BLaER1 (cell line): ENCODE results near the gene UBQLN4.
"Not testable (repeated sequence)": the region's sequence is repeated elsewhere in the genome, so short reads cannot be mapped to it uniquely, and the experiment has no call there.

Source experiments
- H3K27ac ChIP-seq: shearing (Covaris generic); formaldehyde crosslinking; 2 replicates; pipeline ENCODE4 v1.8.1; 2022
- H3K27me3 ChIP-seq: shearing (Covaris generic); formaldehyde crosslinking; 2 replicates; pipeline ENCODE4 v1.8.1; 2022
- H3K36me3 ChIP-seq: shearing (Covaris generic); formaldehyde crosslinking; 2 replicates; pipeline ENCODE4 v1.8.1; 2022
- H3K4me1 ChIP-seq: shearing (Covaris generic); formaldehyde crosslinking; 2 replicates; pipeline ENCODE4 v1.8.1; 2022
- H3K4me2 ChIP-seq: shearing (Covaris generic); formaldehyde crosslinking; 2 replicates; pipeline ENCODE4 v1.8.1; 2022
- H3K4me3 ChIP-seq: shearing (Covaris generic); formaldehyde crosslinking; 2 replicates; pipeline ENCODE4 v1.8.1; 2022
- H3K9ac ChIP-seq: shearing (Covaris generic); formaldehyde crosslinking; 2 replicates; pipeline ENCODE4 v1.8.1; 2022
- H3K9me3 ChIP-seq: shearing (Covaris generic); formaldehyde crosslinking; 2 replicates; pipeline ENCODE4 v1.8.1; 2022
- H4K20me1 ChIP-seq: shearing (Covaris generic); formaldehyde crosslinking; 2 replicates; pipeline ENCODE4 v1.8.1; 2022
- Cebpa-rat ChIP-seq: shearing (Covaris generic); IDR thresholded peaks from 2 replicates; pipeline ENCODE4 v1.8.1; 2022

UBQLN4 gene

GRCh38 chr1:156074661-156075060, 21.1 kb upstream of the UBQLN4 start:
- no peak for TF ChIP-seq Cebpa-rat
- Histone ChIP-seq H3K9me3 (no peaks in the 10 kb centered on the region), H3K4me2 (peak overlapping the region; percentile 81), H3K27me3 (no peaks in the 10 kb centered on the region), H4K20me1 (peaks cover 88% of the 10 kb centered on the region), H3K4me1 (peaks cover 82% of the 10 kb centered on the region), H3K36me3 (peaks cover 50% of the 10 kb centered on the region), H3K9ac (peak overlapping the region; percentile 17; the same call in 1 of the 2 replicates), H3K4me3 (no peak overlapping the region), H3K27ac (no peak overlapping the region)

GRCh38 chr1:156073740-156074139, 20.1 kb upstream of the UBQLN4 start:
- peaks cover 50% of the 10 kb centered on the region for H3K36me3 ChIP-seq
- H3K27me3 ChIP-seq = no peaks in the 10 kb centered on the region
- H3K27ac ChIP-seq = no peak overlapping the region
- no peak overlapping the region for H3K4me2 ChIP-seq
- H3K9ac ChIP-seq = no peak overlapping the region
- TF ChIP-seq Cebpa-rat = no peak
- H3K4me1 ChIP-seq = peaks cover 73% of the 10 kb centered on the region
- H3K9me3 ChIP-seq = no peaks in the 10 kb centered on the region
- peaks cover 79% of the 10 kb centered on the region for H4K20me1 ChIP-seq
- no peak overlapping the region for H3K4me3 ChIP-seq

- no peaks in the 10 kb centered on the region for H3K9me3 ChIP-seq
- no peak overlapping the region for H3K4me3 ChIP-seq
- TF ChIP-seq Cebpa-rat = no peak
- H3K36me3 ChIP-seq = peaks cover 50% of the 10 kb centered on the region
- H3K27me3 ChIP-seq = no peaks in the 10 kb centered on the region
- no peak overlapping the region for H3K4me2 ChIP-seq
- H3K9ac ChIP-seq = no peak overlapping the region
- H3K4me1 ChIP-seq = peaks cover 68% of the 10 kb centered on the region
- H3K27ac ChIP-seq = no peak overlapping the region
- peaks cover 74% of the 10 kb centered on the region for H4K20me1 ChIP-seq
Measured at GRCh38 chr1:156073110-156073687, 19.6 kb upstream of the UBQLN4 start.

- H3K4me1 ChIP-seq = peaks cover 58% of the 10 kb centered on the region
Measured at GRCh38 chr1:156072251-156072650, 18.7 kb upstream of the UBQLN4 start.

GRCh38 chr1:156071332-156071816, 17.8 kb upstream of the UBQLN4 start:
- H3K9me3 ChIP-seq, H3K4me3 ChIP-seq, H3K27ac ChIP-seq, H3K9ac ChIP-seq, H3K27me3 ChIP-seq: not testable (repeated sequence)
- Histone ChIP-seq H4K20me1 (peaks cover 56% of the 10 kb centered on the region), H3K36me3 (peaks cover 36% of the 10 kb centered on the region), H3K4me1 (peaks cover 54% of the 10 kb centered on the region), H3K4me2 (peak overlapping the region; percentile 32; the same call in 1 of the 2 replicates)

More at GRCh38 chr1:156072251-156072650, 18.7 kb upstream of the UBQLN4 start:
- Histone ChIP-seq H3K4me3 (no peak overlapping the region), H3K27me3 (no peaks in the 10 kb centered on the region), H3K9me3 (no peaks in the 10 kb centered on the region), H3K36me3 (peaks cover 45% of the 10 kb centered on the region), H3K9ac (no peak overlapping the region), H3K4me2 (no peak overlapping the region), H4K20me1 (peaks cover 64% of the 10 kb centered on the region), H3K27ac (no peak overlapping the region)
- TF ChIP-seq Cebpa-rat = no peak

- Histone ChIP-seq H3K9ac (no peak overlapping the region), H3K9me3 (no peaks in the 10 kb centered on the region), H3K27ac (peak overlapping the region; percentile 19; the same call in 1 of the 2 replicates), H3K27me3 (no peaks in the 10 kb centered on the region), H3K4me2 (peak overlapping the region; percentile 32), H4K20me1 (peaks cover 47% of the 10 kb centered on the region), H3K36me3 (peaks cover 29% of the 10 kb centered on the region), H3K4me1 (peaks cover 54% of the 10 kb centered on the region), H3K4me3 (no peak overlapping the region)
- no peak for TF ChIP-seq Cebpa-rat
Measured at GRCh38 chr1:156070548-156070947, 16.9 kb upstream of the UBQLN4 start.

GRCh38 chr1:156069490-156070455, 16.2 kb upstream of the UBQLN4 start:
- TF ChIP-seq Cebpa-rat = no peak
- Histone ChIP-seq H4K20me1 (peaks cover 40% of the 10 kb centered on the region), H3K9ac (no peak overlapping the region), H3K4me3 (no peak overlapping the region), H3K4me2 (peak overlapping the region; percentile 32), H3K27me3 (no peaks in the 10 kb centered on the region), H3K4me1 (peaks cover 54% of the 10 kb centered on the region), H3K9me3 (no peaks in the 10 kb centered on the region), H3K36me3 (peaks cover 21% of the 10 kb centered on the region), H3K27ac (no peak overlapping the region; the same call in 1 of the 2 replicates)

GRCh38 chr1:156067262-156067661, 13.7 kb upstream of the UBQLN4 start:
- Histone ChIP-seq H4K20me1 (peaks cover 17% of the 10 kb centered on the region), H3K27me3 (no peaks in the 10 kb centered on the region), H3K27ac (no peak overlapping the region), H3K4me3 (no peak overlapping the region), H3K4me1 (peaks cover 47% of the 10 kb centered on the region), H3K9ac (no peak overlapping the region), H3K9me3 (no peaks in the 10 kb centered on the region), H3K4me2 (no peak overlapping the region), H3K36me3 (peaks cover under 1% of the 10 kb centered on the region)
- no peak for TF ChIP-seq Cebpa-rat

GRCh38 chr1:156065871-156066270, 12.3 kb upstream of the UBQLN4 start:
- no peaks in the 10 kb centered on the region for H3K36me3 ChIP-seq
- H3K9me3 ChIP-seq = no peaks in the 10 kb centered on the region
- no peak overlapping the region for H3K27ac ChIP-seq
- peaks cover 5% of the 10 kb centered on the region for H4K20me1 ChIP-seq
- no peak for TF ChIP-seq Cebpa-rat
- peaks cover 45% of the 10 kb centered on the region for H3K4me1 ChIP-seq
- H3K27me3 ChIP-seq = no peaks in the 10 kb centered on the region
- H3K9ac ChIP-seq = no peak overlapping the region
- no peak overlapping the region for H3K4me3 ChIP-seq
- H3K4me2 ChIP-seq = peak overlapping the region; percentile 42; the same call in 1 of the 2 replicates

- Histone ChIP-seq H3K4me1 (peaks cover 39% of the 10 kb centered on the region), H3K4me3 (no peak overlapping the region), H3K27ac (peak overlapping the region; percentile 5; the same call in 1 of the 2 replicates), H3K36me3 (no peaks in the 10 kb centered on the region), H3K27me3 (no peaks in the 10 kb centered on the region), H3K9me3 (no peaks in the 10 kb centered on the region), H4K20me1 (0 out of 2 replicates have a peak, but pooled peaks cover 4% of the 10 kb centered on the region), H3K9ac (no peak overlapping the region), H3K4me2 (peak overlapping the region; percentile 42)
- no peak for TF ChIP-seq Cebpa-rat
Measured at GRCh38 chr1:156065212-156065611, 11.6 kb upstream of the UBQLN4 start.
